GM19351 (cell line): ENCODE results near the gene NDUFA13.

Source experiments
- ATAC-seq: cut with Tn5 transposase; IDR thresholded peaks from one replicate; pipeline ENCODE4 v1.9.1; 2021; ENCODE audit warnings: mild to moderate bottlenecking, moderate library complexity; ENCODE audit not compliant: unreplicated experiment

NDUFA13 gene

GRCh38 chr19:19488875-19489690, 26.9 kb upstream of the NDUFA13 start:
- ATAC-seq, result peak; percentile 73

- ATAC-seq, result no peak
Observed at GRCh38 chr19:19489804-19490204, 26.2 kb upstream of the NDUFA13 start.

GRCh38 chr19:19490214-19490968, 25.6 kb upstream of the NDUFA13 start:
- ATAC-seq, result no peak

GRCh38 chr19:19491321-19492025, 24.6 kb upstream of the NDUFA13 start:
- ATAC-seq, result no peak

- no peak for ATAC-seq
Observed at GRCh38 chr19:19492026-19492610, 23.9 kb upstream of the NDUFA13 start.

- ATAC-seq, result no peak
Observed at GRCh38 chr19:19493841-19494546, 22.0 kb upstream of the NDUFA13 start.

- ATAC-seq, result no peak
Observed at GRCh38 chr19:19495614-19496603, 20.1 kb upstream of the NDUFA13 start.

- ATAC-seq, result no peak
Observed at GRCh38 chr19:19498255-19498991, 17.6 kb upstream of the NDUFA13 start.

- ATAC-seq, result no peak
Observed at GRCh38 chr19:19499272-19499995, 16.6 kb upstream of the NDUFA13 start.

GRCh38 chr19:19500975-19501644, 14.9 kb upstream of the NDUFA13 start:
- no peak for ATAC-seq

- no peak for ATAC-seq
Observed at GRCh38 chr19:19501798-19502197, 14.2 kb upstream of the NDUFA13 start.

GRCh38 chr19:19502281-19502680, 13.7 kb upstream of the NDUFA13 start:
- no peak for ATAC-seq

GRCh38 chr19:19502808-19503602, 13.0 kb upstream of the NDUFA13 start:
- no peak for ATAC-seq

GRCh38 chr19:19504754-19505668, 11.0 kb upstream of the NDUFA13 start:
- ATAC-seq, result no peak

- no peak for ATAC-seq
Observed at GRCh38 chr19:19505669-19506326, 10.2 kb upstream of the NDUFA13 start.
